ENCODE results near the gene FREM3. TPM values are rescaled to one million over a fixed set of nuclear protein-coding genes. Genes with fewer than 3 reads are reported as not detected.

Gene FREM3
- total and polyA plus RNA-seq, 5 donors from 2014 or later = 0.14 to 0.48 (median 0.30) TPM; not detected in 1

GRCh38 chr4:143633833-143634232 is 66.6 kb downstream of the FREM3 start:
- Histone ChIP-seq H3K9me3 (ENCODE audit: control insufficient read depth in 2 of 2, low read length in 2 of 2) (no peaks in the 10 kb centered on the region), H3K4me3 (ENCODE audit: low read depth, low read length) (no peak overlapping the region), H3K36me3 (ENCODE audit: control insufficient read depth, insufficient read depth, low read length) (no peaks in the 10 kb centered on the region), H3K27ac (ENCODE audit: insufficient read depth, low read length, poor library complexity, severe bottlenecking) (no peak overlapping the region), H3K4me1 (ENCODE audit: control insufficient read depth, insufficient read depth, low read length, poor library complexity, severe bottlenecking) (no peaks in the 10 kb centered on the region), H3K27me3 (ENCODE audit: control insufficient read depth, insufficient read depth, low read length) (no peaks in the 10 kb centered on the region)
- Mint-ChIP-seq H3K27ac (no peak overlapping the region), H3K4me3 (no peak overlapping the region), H3K4me1 (peaks cover 0 to 5% (median 0%) of the 10 kb centered on the region in 4 donors), H3K9me3 (peaks cover 0 to 2% (median 0%) of the 10 kb centered on the region in 7 donors), H3K36me3 (no peaks in the 10 kb centered on the region), H3K27me3 (peaks cover 4% of the 10 kb centered on the region)
- DNase-seq (no peak), ATAC-seq (ENCODE audit: low read depth in 2 of 2) (no peak)

GRCh38 chr4:143626134-143626911 is 74.2 kb downstream of the FREM3 start:
- Mint-ChIP-seq H3K27me3 (no peaks in the 10 kb centered on the region), H3K27ac (no peak overlapping the region), H3K9me3 (peaks cover 0 to 9% (median 2%) of the 10 kb centered on the region in 7 donors), H3K36me3 (no peaks in the 10 kb centered on the region), H3K4me3 (no peak overlapping the region), H3K4me1 (peaks cover 0 to 4% (median 0%) of the 10 kb centered on the region in 4 donors)
- no peak for ATAC-seq (ENCODE audit: low read depth in 2 of 2)
- no peaks in the 10 kb centered on the region for H3K27me3 ChIP-seq (ENCODE audit: control insufficient read depth, insufficient read depth, low read length)
- H3K9me3 ChIP-seq (ENCODE audit: control insufficient read depth in 2 of 2, low read length in 2 of 2) = no peaks in the 10 kb centered on the region
- no peaks in the 10 kb centered on the region for H3K4me1 ChIP-seq (ENCODE audit: control insufficient read depth, insufficient read depth, low read length, poor library complexity, severe bottlenecking)
- H3K36me3 ChIP-seq (ENCODE audit: control insufficient read depth, insufficient read depth, low read length) = no peaks in the 10 kb centered on the region
- no peak overlapping the region for H3K27ac ChIP-seq (ENCODE audit: insufficient read depth, low read length, poor library complexity, severe bottlenecking)
- no peak overlapping the region for H3K4me3 ChIP-seq (ENCODE audit: low read depth, low read length)
- no peak for DNase-seq

GRCh38 chr4:143625632-143626031 is 74.8 kb downstream of the FREM3 start:
- Mint-ChIP-seq H3K9me3 (peaks cover 0 to 9% (median 2%) of the 10 kb centered on the region in 7 donors), H3K27me3 (no peaks in the 10 kb centered on the region), H3K36me3 (no peaks in the 10 kb centered on the region), H3K4me3 (no peak overlapping the region), H3K4me1 (peaks cover 0 to 4% (median 0%) of the 10 kb centered on the region in 4 donors), H3K27ac (no peak overlapping the region)
- no peaks in the 10 kb centered on the region for H3K9me3 ChIP-seq (ENCODE audit: control insufficient read depth in 2 of 2, low read length in 2 of 2)
- no peaks in the 10 kb centered on the region for H3K36me3 ChIP-seq (ENCODE audit: control insufficient read depth, insufficient read depth, low read length)
- H3K4me1 ChIP-seq (ENCODE audit: control insufficient read depth, insufficient read depth, low read length, poor library complexity, severe bottlenecking) = no peaks in the 10 kb centered on the region
- no peak overlapping the region for H3K4me3 ChIP-seq (ENCODE audit: low read depth, low read length)
- no peak overlapping the region for H3K27ac ChIP-seq (ENCODE audit: insufficient read depth, low read length, poor library complexity, severe bottlenecking)
- H3K27me3 ChIP-seq (ENCODE audit: control insufficient read depth, insufficient read depth, low read length) = no peaks in the 10 kb centered on the region
- no peak for ATAC-seq (ENCODE audit: low read depth in 2 of 2)
- no peak for DNase-seq

GRCh38 chr4:143623896-143624295 is 76.6 kb downstream of the FREM3 start:
- H3K27ac ChIP-seq (ENCODE audit: insufficient read depth, low read length, poor library complexity, severe bottlenecking) = no peak overlapping the region
- no peak overlapping the region for H3K27ac Mint-ChIP-seq
- H3K4me3 ChIP-seq (ENCODE audit: low read depth, low read length) = no peak overlapping the region
- H3K36me3 ChIP-seq (ENCODE audit: control insufficient read depth, insufficient read depth, low read length) = no peaks in the 10 kb centered on the region
- peaks cover 0 to 4% (median 0%) of the 10 kb centered on the region in 4 donors for H3K4me1 Mint-ChIP-seq
- H3K4me1 ChIP-seq (ENCODE audit: control insufficient read depth, insufficient read depth, low read length, poor library complexity, severe bottlenecking) = no peaks in the 10 kb centered on the region
- no peaks in the 10 kb centered on the region for H3K9me3 ChIP-seq (ENCODE audit: control insufficient read depth in 2 of 2, low read length in 2 of 2)
- DNase-seq (no peak), ATAC-seq (ENCODE audit: low read depth in 2 of 2) (no peak)
- H3K9me3 Mint-ChIP-seq = peaks cover 0 to 7% (median 2%) of the 10 kb centered on the region in 7 donors
- H3K36me3 Mint-ChIP-seq = no peaks in the 10 kb centered on the region
- peaks cover 10% of the 10 kb centered on the region for H3K27me3 Mint-ChIP-seq
- no peaks in the 10 kb centered on the region for H3K27me3 ChIP-seq (ENCODE audit: control insufficient read depth, insufficient read depth, low read length)
- no peak overlapping the region for H3K4me3 Mint-ChIP-seq

GRCh38 chr4:143618811-143619210 is 81.7 kb downstream of the FREM3 start:
- peaks cover 14% of the 10 kb centered on the region for H3K27me3 Mint-ChIP-seq
- Histone ChIP-seq H3K27ac (ENCODE audit: insufficient read depth, low read length, poor library complexity, severe bottlenecking) (no peak overlapping the region), H3K9me3 (ENCODE audit: control insufficient read depth in 2 of 2, low read length in 2 of 2) (no peaks in the 10 kb centered on the region), H3K27me3 (ENCODE audit: control insufficient read depth, insufficient read depth, low read length) (no peaks in the 10 kb centered on the region), H3K4me1 (ENCODE audit: control insufficient read depth, insufficient read depth, low read length, poor library complexity, severe bottlenecking) (peaks cover 4% of the 10 kb centered on the region), H3K36me3 (ENCODE audit: control insufficient read depth, insufficient read depth, low read length) (no peaks in the 10 kb centered on the region), H3K4me3 (ENCODE audit: low read depth, low read length) (no peak overlapping the region)
- H3K36me3 Mint-ChIP-seq = no peaks in the 10 kb centered on the region
- ATAC-seq (ENCODE audit: low read depth in 2 of 2) (no peak), DNase-seq (no peak)
- peaks cover 0 to 5% (median 2%) of the 10 kb centered on the region in 4 donors for H3K4me1 Mint-ChIP-seq
- H3K27ac Mint-ChIP-seq = no peak overlapping the region
- no peak overlapping the region for H3K4me3 Mint-ChIP-seq
- H3K9me3 Mint-ChIP-seq = peaks cover 0 to 4% (median 0%) of the 10 kb centered on the region in 7 donors

- no peak overlapping the region for H3K27ac ChIP-seq (ENCODE audit: insufficient read depth, low read length, poor library complexity, severe bottlenecking)
- H3K9me3 ChIP-seq (ENCODE audit: control insufficient read depth in 2 of 2, low read length in 2 of 2) = no peaks in the 10 kb centered on the region
- no peaks in the 10 kb centered on the region for H3K36me3 ChIP-seq (ENCODE audit: control insufficient read depth, insufficient read depth, low read length)
- Mint-ChIP-seq H3K9me3 (peaks cover 0 to 4% (median 0%) of the 10 kb centered on the region in 7 donors), H3K27me3 (peaks cover 15% of the 10 kb centered on the region), H3K4me3 (no peak overlapping the region), H3K36me3 (no peaks in the 10 kb centered on the region), H3K4me1 (peaks cover 0 to 5% (median 2%) of the 10 kb centered on the region in 4 donors), H3K27ac (no peak overlapping the region)
- H3K27me3 ChIP-seq (ENCODE audit: control insufficient read depth, insufficient read depth, low read length) = no peaks in the 10 kb centered on the region
- peaks cover 4% of the 10 kb centered on the region for H3K4me1 ChIP-seq (ENCODE audit: control insufficient read depth, insufficient read depth, low read length, poor library complexity, severe bottlenecking)
- ATAC-seq (ENCODE audit: low read depth in 2 of 2) (no peak), DNase-seq (no peak)
- no peak overlapping the region for H3K4me3 ChIP-seq (ENCODE audit: low read depth, low read length)
Measured at GRCh38 chr4:143617994-143618679, 82.3 kb downstream of the FREM3 start.

GRCh38 chr4:143616771-143617170 is 83.7 kb downstream of the FREM3 start:
- no peaks in the 10 kb centered on the region for H3K36me3 ChIP-seq (ENCODE audit: control insufficient read depth, insufficient read depth, low read length)
- H3K9me3 Mint-ChIP-seq = peaks cover 0 to 5% (median 0%) of the 10 kb centered on the region in 7 donors
- H3K4me3 Mint-ChIP-seq = no peak overlapping the region
- no peaks in the 10 kb centered on the region for H3K27me3 ChIP-seq (ENCODE audit: control insufficient read depth, insufficient read depth, low read length)
- no peak overlapping the region for H3K27ac ChIP-seq (ENCODE audit: insufficient read depth, low read length, poor library complexity, severe bottlenecking)
- H3K4me1 ChIP-seq (ENCODE audit: control insufficient read depth, insufficient read depth, low read length, poor library complexity, severe bottlenecking) = peaks cover 4% of the 10 kb centered on the region
- no peaks in the 10 kb centered on the region for H3K36me3 Mint-ChIP-seq
- no peak overlapping the region for H3K27ac Mint-ChIP-seq
- DNase-seq (peak in 1 of 3 donors; percentile 47), ATAC-seq (ENCODE audit: low read depth in 2 of 2) (no peak)
- peaks cover 0 to 5% (median 2%) of the 10 kb centered on the region in 4 donors for H3K4me1 Mint-ChIP-seq
- H3K4me3 ChIP-seq (ENCODE audit: low read depth, low read length) = no peak overlapping the region
- no peaks in the 10 kb centered on the region for H3K9me3 ChIP-seq (ENCODE audit: control insufficient read depth in 2 of 2, low read length in 2 of 2)
- H3K27me3 Mint-ChIP-seq = peaks cover 20% of the 10 kb centered on the region

All from CD4-positive, CD25-positive, alpha-beta regulatory T cell (primary cell).